Prostate gland (tissue), 2 donors: ENCODE data around the gene STIM1.

Experiments
- POLR2A ChIP-seq: fragments of 450-650 bp; IDR thresholded peaks from one replicate; pipeline ENCODE4 v1.6.1; 2016; ENCODE audit warnings: antibody characterized with exemption, mild to moderate bottlenecking
- TF ChIP-seq, protein P1 (sequence below), 4 experiments: fragments of 200-600 bp in 2 of 4; fragments of 450-650 bp in 2 of 4; sonication (generic) in 2 of 4; IDR thresholded peaks; 1 replicate in 3 of 4; 2 replicates in 1 of 4; pipeline ENCODE4 v1.5.1; 2016 to 2019; ENCODE audit warnings: antibody characterized with exemption in 4 of 4, mild to moderate bottlenecking in 2 of 4, moderate library complexity in 2 of 4

DNA sequence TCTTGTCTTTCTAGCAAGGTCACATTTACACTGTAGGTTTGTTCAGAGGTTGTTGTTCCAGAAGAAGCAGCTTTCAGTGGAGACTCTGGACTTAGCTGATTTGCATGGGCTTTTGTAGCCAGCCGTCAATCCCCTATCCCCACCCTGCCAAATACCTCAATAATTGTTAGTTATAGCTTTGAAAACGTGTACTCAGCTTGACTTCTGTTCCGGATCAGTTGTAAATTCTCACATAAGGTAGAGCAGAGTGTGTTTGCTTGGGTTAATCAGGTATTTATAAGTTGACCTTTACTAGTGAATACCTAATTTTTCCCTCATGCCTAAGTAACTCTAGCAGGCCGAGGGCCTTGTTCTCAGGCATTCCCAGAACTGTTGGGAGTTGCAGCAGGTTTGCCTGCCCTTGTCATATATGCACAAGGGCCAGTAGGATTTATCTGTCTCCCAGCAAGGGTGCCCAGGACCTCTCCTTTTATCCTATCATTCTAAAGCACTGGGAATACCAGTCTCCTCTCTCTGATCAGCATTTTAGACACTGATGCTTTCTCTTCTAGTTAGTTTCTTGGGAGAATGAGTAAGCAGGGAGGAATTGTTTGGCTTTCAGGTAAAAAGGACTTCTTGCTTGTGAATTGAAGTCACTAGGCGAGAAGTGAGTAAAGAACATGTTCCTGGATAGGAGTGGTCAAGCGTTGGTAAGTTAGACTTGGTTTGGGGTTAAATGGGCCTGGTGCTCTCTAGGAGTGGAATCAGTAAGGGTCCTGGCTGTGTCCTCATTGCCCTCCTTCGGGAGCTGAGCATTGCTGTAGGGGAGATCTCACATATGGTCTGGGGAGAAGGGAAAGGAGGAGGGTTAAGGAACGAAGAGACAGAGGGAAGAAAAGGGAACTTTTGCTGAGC is 22.1 kb downstream of the STIM1 start:
- TF ChIP-seq, protein P1, sequence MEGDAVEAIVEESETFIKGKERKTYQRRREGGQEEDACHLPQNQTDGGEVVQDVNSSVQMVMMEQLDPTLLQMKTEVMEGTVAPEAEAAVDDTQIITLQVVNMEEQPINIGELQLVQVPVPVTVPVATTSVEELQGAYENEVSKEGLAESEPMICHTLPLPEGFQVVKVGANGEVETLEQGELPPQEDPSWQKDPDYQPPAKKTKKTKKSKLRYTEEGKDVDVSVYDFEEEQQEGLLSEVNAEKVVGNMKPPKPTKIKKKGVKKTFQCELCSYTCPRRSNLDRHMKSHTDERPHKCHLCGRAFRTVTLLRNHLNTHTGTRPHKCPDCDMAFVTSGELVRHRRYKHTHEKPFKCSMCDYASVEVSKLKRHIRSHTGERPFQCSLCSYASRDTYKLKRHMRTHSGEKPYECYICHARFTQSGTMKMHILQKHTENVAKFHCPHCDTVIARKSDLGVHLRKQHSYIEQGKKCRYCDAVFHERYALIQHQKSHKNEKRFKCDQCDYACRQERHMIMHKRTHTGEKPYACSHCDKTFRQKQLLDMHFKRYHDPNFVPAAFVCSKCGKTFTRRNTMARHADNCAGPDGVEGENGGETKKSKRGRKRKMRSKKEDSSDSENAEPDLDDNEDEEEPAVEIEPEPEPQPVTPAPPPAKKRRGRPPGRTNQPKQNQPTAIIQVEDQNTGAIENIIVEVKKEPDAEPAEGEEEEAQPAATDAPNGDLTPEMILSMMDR (IDR thresholded peaks at IDR 0.05): no peak
- no peak for TF ChIP-seq POLR2A
